ENCODE data around the gene DOCK1.

DNA sequence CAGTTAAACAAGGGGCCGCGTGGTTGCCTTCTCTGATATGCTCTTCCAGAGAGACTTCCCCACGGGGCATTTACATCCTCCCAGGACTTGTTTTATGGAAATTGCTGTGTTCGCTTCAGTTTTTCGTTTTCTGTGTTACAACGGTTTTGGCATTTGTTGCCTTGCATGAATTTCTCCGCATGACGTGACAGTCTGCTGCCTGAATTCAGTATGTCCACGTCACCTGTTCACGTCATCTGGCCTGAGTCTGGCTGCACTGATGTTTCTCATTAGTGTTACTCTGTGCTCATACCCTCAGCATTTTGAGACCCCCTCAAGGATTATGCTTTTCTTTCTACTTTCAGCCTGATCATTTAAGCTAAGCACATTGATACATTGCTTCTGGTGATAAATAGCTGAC lies 340.2 kb downstream of the DOCK1 start:
- TF ChIP-seq POLR2A (IDR thresholded peaks at IDR 0.05) = no peak
- TF ChIP-seq, protein P1, sequence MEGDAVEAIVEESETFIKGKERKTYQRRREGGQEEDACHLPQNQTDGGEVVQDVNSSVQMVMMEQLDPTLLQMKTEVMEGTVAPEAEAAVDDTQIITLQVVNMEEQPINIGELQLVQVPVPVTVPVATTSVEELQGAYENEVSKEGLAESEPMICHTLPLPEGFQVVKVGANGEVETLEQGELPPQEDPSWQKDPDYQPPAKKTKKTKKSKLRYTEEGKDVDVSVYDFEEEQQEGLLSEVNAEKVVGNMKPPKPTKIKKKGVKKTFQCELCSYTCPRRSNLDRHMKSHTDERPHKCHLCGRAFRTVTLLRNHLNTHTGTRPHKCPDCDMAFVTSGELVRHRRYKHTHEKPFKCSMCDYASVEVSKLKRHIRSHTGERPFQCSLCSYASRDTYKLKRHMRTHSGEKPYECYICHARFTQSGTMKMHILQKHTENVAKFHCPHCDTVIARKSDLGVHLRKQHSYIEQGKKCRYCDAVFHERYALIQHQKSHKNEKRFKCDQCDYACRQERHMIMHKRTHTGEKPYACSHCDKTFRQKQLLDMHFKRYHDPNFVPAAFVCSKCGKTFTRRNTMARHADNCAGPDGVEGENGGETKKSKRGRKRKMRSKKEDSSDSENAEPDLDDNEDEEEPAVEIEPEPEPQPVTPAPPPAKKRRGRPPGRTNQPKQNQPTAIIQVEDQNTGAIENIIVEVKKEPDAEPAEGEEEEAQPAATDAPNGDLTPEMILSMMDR (IDR thresholded peaks at IDR 0.05) = no peak
